Measurements from ENCODE around the gene ERH.

DNA sequence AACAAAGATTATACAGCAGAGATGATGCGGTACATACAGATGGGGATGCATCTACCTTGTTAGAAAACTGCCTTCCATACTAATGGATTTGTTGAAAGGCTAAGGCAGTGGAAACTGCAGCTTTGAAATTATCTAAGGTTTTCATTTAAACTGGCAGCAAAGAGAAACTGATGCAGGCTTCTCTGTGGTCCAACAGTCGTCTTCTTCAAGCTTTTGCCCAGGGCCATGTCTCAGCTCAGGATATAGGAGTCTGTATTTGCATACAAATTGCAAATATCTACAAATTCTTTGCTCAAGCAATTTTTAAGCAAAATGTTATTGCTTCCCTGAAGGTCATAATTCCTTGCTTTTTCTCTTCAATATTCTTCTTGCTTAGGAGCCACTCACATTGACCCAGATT is 33.7 kb downstream of the ERH start:
- TF ChIP-seq, protein P1, sequence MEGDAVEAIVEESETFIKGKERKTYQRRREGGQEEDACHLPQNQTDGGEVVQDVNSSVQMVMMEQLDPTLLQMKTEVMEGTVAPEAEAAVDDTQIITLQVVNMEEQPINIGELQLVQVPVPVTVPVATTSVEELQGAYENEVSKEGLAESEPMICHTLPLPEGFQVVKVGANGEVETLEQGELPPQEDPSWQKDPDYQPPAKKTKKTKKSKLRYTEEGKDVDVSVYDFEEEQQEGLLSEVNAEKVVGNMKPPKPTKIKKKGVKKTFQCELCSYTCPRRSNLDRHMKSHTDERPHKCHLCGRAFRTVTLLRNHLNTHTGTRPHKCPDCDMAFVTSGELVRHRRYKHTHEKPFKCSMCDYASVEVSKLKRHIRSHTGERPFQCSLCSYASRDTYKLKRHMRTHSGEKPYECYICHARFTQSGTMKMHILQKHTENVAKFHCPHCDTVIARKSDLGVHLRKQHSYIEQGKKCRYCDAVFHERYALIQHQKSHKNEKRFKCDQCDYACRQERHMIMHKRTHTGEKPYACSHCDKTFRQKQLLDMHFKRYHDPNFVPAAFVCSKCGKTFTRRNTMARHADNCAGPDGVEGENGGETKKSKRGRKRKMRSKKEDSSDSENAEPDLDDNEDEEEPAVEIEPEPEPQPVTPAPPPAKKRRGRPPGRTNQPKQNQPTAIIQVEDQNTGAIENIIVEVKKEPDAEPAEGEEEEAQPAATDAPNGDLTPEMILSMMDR (IDR thresholded peaks at IDR 0.05) = no peak
- no peak for TF ChIP-seq POLR2A (IDR thresholded peaks at IDR 0.05)
